HK-2 (cell line): ENCODE measurements around the gene FBLN1.
"Not testable (repeated sequence)": the region's sequence is repeated elsewhere in the genome, so short reads cannot be mapped to it uniquely, and the experiment has no call there.

Experiments used
- DNase-seq: peaks from one replicate; pipeline ENCODE4 v3.0.0-alpha.2; 2018; ENCODE audit not compliant: unreplicated experiment

FBLN1 gene

GRCh38 chr22:45548991-45549761 is 46.5 kb downstream of the FBLN1 start:
- peak; percentile 35 for DNase-seq

- DNase-seq: no peak
Observed at GRCh38 chr22:45549762-45550378, 47.2 kb downstream of the FBLN1 start.

- DNase-seq: no peak
Observed at GRCh38 chr22:45550416-45550815, 47.7 kb downstream of the FBLN1 start.

GRCh38 chr22:45550891-45551290 is 48.2 kb downstream of the FBLN1 start:
- DNase-seq: no peak

- DNase-seq: no peak
Observed at GRCh38 chr22:45551310-45552016, 48.8 kb downstream of the FBLN1 start.

GRCh38 chr22:45552017-45552411 is 49.3 kb downstream of the FBLN1 start:
- no peak for DNase-seq

GRCh38 chr22:45552580-45553350 is 50.1 kb downstream of the FBLN1 start:
- DNase-seq: peak; percentile 92

GRCh38 chr22:45553351-45554039 is 50.8 kb downstream of the FBLN1 start:
- peak; percentile 53 for DNase-seq

GRCh38 chr22:45554040-45554406 is 51.3 kb downstream of the FBLN1 start:
- DNase-seq: no peak

- no peak for DNase-seq
Observed at GRCh38 chr22:45554861-45555260, 52.2 kb downstream of the FBLN1 start.

GRCh38 chr22:45557926-45558325 is 55.2 kb downstream of the FBLN1 start:
- not testable (repeated sequence) for DNase-seq

GRCh38 chr22:45560092-45560491 is 57.4 kb downstream of the FBLN1 start:
- not testable (repeated sequence) for DNase-seq

- not testable (repeated sequence) for DNase-seq
Observed at GRCh38 chr22:45560761-45561160, 58.1 kb downstream of the FBLN1 start.

- no peak for DNase-seq
Observed at GRCh38 chr22:45562102-45562501, 59.4 kb downstream of the FBLN1 start.

GRCh38 chr22:45562537-45563361 is 60.1 kb downstream of the FBLN1 start:
- no peak for DNase-seq

GRCh38 chr22:45563362-45564040 is 60.8 kb downstream of the FBLN1 start:
- DNase-seq: no peak

GRCh38 chr22:45564349-45565030 is 61.8 kb downstream of the FBLN1 start:
- DNase-seq: no peak

- no peak for DNase-seq
Observed at GRCh38 chr22:45565171-45565570, 62.5 kb downstream of the FBLN1 start.

- no peak for DNase-seq
Observed at GRCh38 chr22:45565973-45566372, 63.3 kb downstream of the FBLN1 start.
